ENCODE results near the gene RADIL. TPM values are rescaled to one million over a fixed set of nuclear protein-coding genes. Genes with fewer than 3 reads are reported as not detected.

The RADIL gene
- total and polyA plus RNA-seq, 2 of the 13 experiments (the other 11 are each of a cell fraction or from before 2014, with no cell fraction given): 0.05 to 0.09 TPM

GRCh38 chr7:4783762-4784351 lies 99.7 kb downstream of the RADIL start:
- Histone ChIP-seq H3K4me1 (ENCODE audit: insufficient read depth, low read length) (no peaks in the 10 kb centered on the region), H3K27me3 (ENCODE audit: control insufficient read depth in 1 of 2, insufficient read depth in 2 of 2, low read length in 2 of 2) (no peaks in the 10 kb centered on the region), H4K20me1 (ENCODE audit: insufficient read depth, low read length) (no peaks in the 10 kb centered on the region), H3K9me3 (ENCODE audit: low read length) (no peaks in the 10 kb centered on the region), H3K36me3 (replicated peaks in 1 of 2; ENCODE audit: control insufficient read depth in 1 of 2, insufficient read depth in 2 of 2, low read length in 2 of 2) (peaks cover 21 to 40% of the 10 kb centered on the region in 2 experiments; a peak in 4 of 5 replicates), H3K4me2 (ENCODE audit: low read depth, low read length) (no peak overlapping the region), H3K9ac (ENCODE audit: insufficient read depth, low read depth, low read length) (no peak overlapping the region), H2AFZ (ENCODE audit: low read length) (no peak overlapping the region), H3K27ac (ENCODE audit: extremely low read length, insufficient read depth, low read length) (no peak overlapping the region), H3K79me2 (ENCODE audit: insufficient read depth, low read length) (no peaks in the 10 kb centered on the region), H3K4me3 (replicated peaks in 1 of 3; ENCODE audit: insufficient read depth in 1 of 3, low read depth in 2 of 3, low read length in 3 of 3) (no peak overlapping the region)
- ChIA-PET CTCF (ENCODE audit: low intra/inter-chr PET ratio, low total read pairs) (no interaction called here), POLR2A (interaction anchor here (2.0 kb wide), 1 partner anchor 8 kb away, joined by 8 read pairs; the partner anchor contains the start of gene AP5Z1)
- in situ Hi-C loops (cut with HindIII; ENCODE audit: extremely low pct_ligation_motif_present, low pct_unique_long_range_greater_than_20kb) (no loop called here), intact Hi-C loops (cut with micrococcal nuclease; ENCODE audit: unreplicated experiment) (no loop called here)
- BruUV-seq (replicated peaks): no TSS peak
- DNase-seq (ENCODE audit: low spot score) (no peak), FAIRE-seq (no peak), ATAC-seq (no peak)
- TF ChIP-seq DR1 (CRISPR knock-in tag; IDR thresholded peaks at IDR 0.05): no peak
- peak; percentile 54 for TF ChIP-seq RBFOX2 (IDR thresholded peaks at IDR 0.05; ENCODE audit: low read depth, low read length)
- 97% methylated on average over 23 of the region's 40 CpGs for WGBS (ENCODE audit: low lambda C conversion rate)

DNA sequence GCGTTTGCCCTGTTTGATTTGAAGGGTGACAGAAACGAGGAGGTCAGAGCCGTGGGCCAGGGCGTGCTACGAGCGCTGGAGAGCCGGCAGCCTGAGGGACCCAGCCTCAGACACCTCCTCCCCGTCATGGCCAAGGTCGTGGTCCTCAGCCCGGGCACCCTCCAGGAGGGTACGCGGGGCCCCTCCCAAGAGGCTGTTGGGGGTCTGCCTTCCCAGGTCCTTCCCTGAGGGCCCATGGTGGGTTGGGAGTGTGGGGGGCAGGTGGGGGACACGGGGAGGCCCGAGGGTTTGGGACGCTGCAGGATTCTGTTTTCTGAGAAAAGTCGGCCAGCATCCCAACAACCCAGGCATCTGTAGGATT lies 100.2 kb downstream of the RADIL start:
- H3K9me3 ChIP-seq (ENCODE audit: low read length): no peaks in the 10 kb centered on the region
- in situ Hi-C loops (cut with HindIII; ENCODE audit: extremely low pct_ligation_motif_present, low pct_unique_long_range_greater_than_20kb): no loop called here
- BruUV-seq (replicated peaks): no TSS peak
- H3K4me2 ChIP-seq (ENCODE audit: low read depth, low read length): no peak overlapping the region
- no peak overlapping the region for H2AFZ ChIP-seq (ENCODE audit: low read length)
- H4K20me1 ChIP-seq (ENCODE audit: insufficient read depth, low read length): no peaks in the 10 kb centered on the region
- intact Hi-C loops (cut with micrococcal nuclease; ENCODE audit: unreplicated experiment): no loop called here
- POLR2A ChIA-PET: interaction anchor here (2.0 kb wide), 1 partner anchor 8 kb away, joined by 8 read pairs; the partner anchor contains the start of gene AP5Z1
- H3K4me3 ChIP-seq (replicated peaks in 1 of 3; ENCODE audit: insufficient read depth in 1 of 3, low read depth in 2 of 3, low read length in 3 of 3): no peak overlapping the region
- FAIRE-seq: no peak
- peaks cover 2% of the 10 kb centered on the region for H3K79me2 ChIP-seq (ENCODE audit: insufficient read depth, low read length)
- WGBS (ENCODE audit: low lambda C conversion rate): 98% methylated on average over 8 of the region's 16 CpGs
- H3K27me3 ChIP-seq (ENCODE audit: control insufficient read depth in 1 of 2, insufficient read depth in 2 of 2, low read length in 2 of 2): no peaks in the 10 kb centered on the region
- CTCF ChIA-PET (ENCODE audit: low intra/inter-chr PET ratio, low total read pairs): no interaction called here
- no peak overlapping the region for H3K27ac ChIP-seq (ENCODE audit: extremely low read length, insufficient read depth, low read length)
- H3K9ac ChIP-seq (ENCODE audit: insufficient read depth, low read depth, low read length): no peak overlapping the region
- DNase-seq (ENCODE audit: low spot score): no peak
- no peak for TF ChIP-seq ZNF232 (CRISPR knock-in tag; IDR thresholded peaks at IDR 0.05; ENCODE audit: borderline replicate concordance)
- no peak for TF ChIP-seq ZNF292 (CRISPR knock-in tag; IDR thresholded peaks at IDR 0.05; ENCODE audit: borderline replicate concordance, low read depth)
- TF ChIP-seq MIER3 (CRISPR knock-in tag; IDR thresholded peaks at IDR 0.05; ENCODE audit: borderline replicate concordance): no peak
- TF ChIP-seq ATF7 (IDR thresholded peaks at IDR 0.05): no peak
- no peak for TF ChIP-seq ATF7 (CRISPR knock-in tag; IDR thresholded peaks at IDR 0.05)
- TF ChIP-seq NR2F6 (IDR thresholded peaks at IDR 0.05): no peak
- no peak for TF ChIP-seq NR2F6 (CRISPR knock-in tag; IDR thresholded peaks at IDR 0.05)
- no peak for TF ChIP-seq FOXJ3 (CRISPR knock-in tag; IDR thresholded peaks at IDR 0.05; ENCODE audit: borderline replicate concordance)
- no peak for TF ChIP-seq SAFB2 (CRISPR knock-in tag; IDR thresholded peaks at IDR 0.05; ENCODE audit: borderline replicate concordance, low read depth)
- TF ChIP-seq HMGA1 (CRISPR knock-in tag; conservative IDR thresholded peaks at IDR 0.05): no peak
- TF ChIP-seq ZNF234 (CRISPR knock-in tag; conservative IDR thresholded peaks at IDR 0.05): no peak
- TF ChIP-seq CENPT (CRISPR knock-in tag; IDR thresholded peaks at IDR 0.05; ENCODE audit: low read depth): no peak
- no peak for TF ChIP-seq ZBTB42 (CRISPR knock-in tag; IDR thresholded peaks at IDR 0.05)
- peaks cover 19 to 40% of the 10 kb centered on the region in 2 experiments; a peak in 4 of 5 replicates for H3K36me3 ChIP-seq (replicated peaks in 1 of 2; ENCODE audit: control insufficient read depth in 1 of 2, insufficient read depth in 2 of 2, low read length in 2 of 2)
- peaks cover 1% of the 10 kb centered on the region; the same call in 1 of the 2 replicates for H3K4me1 ChIP-seq (ENCODE audit: insufficient read depth, low read length)
- ATAC-seq: no peak
